A549 (cell line): Measurements from ENCODE around the gene SERPINF2. TPM values are rescaled to one million over a fixed set of nuclear protein-coding genes. Genes with fewer than 3 reads are reported as not detected.
"Not testable (repeated sequence)": the region's sequence is repeated elsewhere in the genome, so short reads cannot be mapped to it uniquely, and the experiment has no call there.

Experiments
- ATAC-seq, 2 experiments: fragments of 200-7000 bp in 1 of 2; fragments of >200 bp in 1 of 2; cut with Nextera tagmentation in 1 of 2; cut with Tn5 transposase in 1 of 2; 3 replicates each; pipeline versions ENCODE4 v1.8.0 to v1.9.1; 2018 to 2020; ENCODE audit warnings: mild to moderate bottlenecking in 1 of 2, moderate library complexity in 1 of 2
- CTCF ChIA-PET: fragments of 300-600 bp; sonication (Branson Sonifier 250); formaldehyde crosslinking; extraction: SDS; loops from one replicate; lab custom pipeline; 2021; ENCODE audit warnings: antibody characterized with exemption, inconsistent platforms; lab: Yijun Ruan, JAX
- POLR2A ChIA-PET: fragments of 350-600 bp; formaldehyde crosslinking; extraction: SDS; loops from one replicate; lab custom pipeline; 2021; ENCODE audit warnings: antibody characterized with exemption, inconsistent platforms; lab: Yijun Ruan, JAX
- DNase-seq, 2 experiments: peaks; one replicate each; pipeline versions ENCODE4 v3.0.0 to v3.0.0-alpha.2; 2011 to 2016; ENCODE audit warnings: low read depth in 1 of 2, low spot score in 1 of 2
- FAIRE-seq: peaks from 2 replicates; lab custom pipeline; 2011; peaks lifted over from hg19 to GRCh38; lab: Jason Lieb, UNC
- H3K27ac ChIP-seq, 2 experiments: fragments of >200 bp; sonication (Bioruptor Twin); formaldehyde crosslinking; 3 replicates each; pipeline ENCODE4 v1.5.1; 2016 to 2017
- H3K4me1 ChIP-seq: fragments of >200 bp; sonication (Bioruptor Twin); formaldehyde crosslinking; 3 replicates; pipeline ENCODE4 v1.6.1; 2016
- H3K4me2 ChIP-seq: fragments of >200 bp; sonication (Bioruptor Twin); formaldehyde crosslinking; 3 replicates; pipeline ENCODE4 v1.6.1; 2016
- H3K4me3 ChIP-seq: fragments of >200 bp; sonication (Bioruptor Twin); formaldehyde crosslinking; 3 replicates; pipeline ENCODE4 v1.5.1; 2016
- H3K9me3 ChIP-seq: fragments of >200 bp; sonication (Bioruptor Twin); formaldehyde crosslinking; 3 replicates; pipeline ENCODE4 v1.6.1; 2016
- ATOH8 ChIP-seq: fragments of 250-450 bp; sonication (Bioruptor Pico); IDR thresholded peaks from 2 replicates; pipeline ENCODE4 v1.5.0; 2020; ENCODE audit warnings: low read depth, mild to moderate bottlenecking, moderate library complexity
- CBX2 ChIP-seq: fragments of 200-600 bp; sonication (generic); IDR thresholded peaks from 2 replicates; pipeline ENCODE4 v1.6.1; 2016; ENCODE audit warnings: low read depth, mild to moderate bottlenecking, borderline replicate concordance
- CEBPB ChIP-seq, 2 experiments: fragments of >200 bp in 1 of 2; sonication (Bioruptor Twin) in 1 of 2; formaldehyde crosslinking in 1 of 2; IDR thresholded peaks; 2 replicates each; pipeline ENCODE4 v1.6.1; 2012 to 2016
- E2F6 ChIP-seq: IDR thresholded peaks from 2 replicates; pipeline ENCODE4 v1.6.1; 2012; ENCODE audit warnings: low read depth, borderline replicate concordance
- EHF ChIP-seq: fragments of 250-450 bp; sonication (Bioruptor Pico); IDR thresholded peaks from 2 replicates; pipeline ENCODE4 v1.5.0; 2020; ENCODE audit warnings: mild to moderate bottlenecking
- EHMT2 ChIP-seq: fragments of 200-600 bp; sonication (generic); IDR thresholded peaks from 2 replicates; pipeline ENCODE4 v1.6.1; 2016; ENCODE audit warnings: antibody characterized with exemption, low read depth, mild to moderate bottlenecking, moderate library complexity
- ELK1 ChIP-seq: fragments of 150-350 bp; IDR thresholded peaks from 2 replicates; pipeline ENCODE4 v1.6.1; 2014; ENCODE audit warnings: low read depth, mild to moderate bottlenecking, low read length
- ESRRA ChIP-seq: fragments of 150-350 bp; IDR thresholded peaks from 2 replicates; pipeline ENCODE4 v1.6.1; 2014; ENCODE audit warnings: mild to moderate bottlenecking, low read length, borderline replicate concordance
- FOSB ChIP-seq: fragments of 250-450 bp; sonication (Bioruptor Pico); IDR thresholded peaks from 2 replicates; pipeline ENCODE4 v1.5.0; 2020; ENCODE audit warnings: mild to moderate bottlenecking, moderate library complexity
- FOXS1 ChIP-seq: fragments of 250-450 bp; sonication (Bioruptor Pico); IDR thresholded peaks from 2 replicates; pipeline ENCODE4 v1.5.0; 2020; ENCODE audit warnings: mild to moderate bottlenecking, moderate library complexity
- GATA3 ChIP-seq: IDR thresholded peaks from 2 replicates; pipeline ENCODE4 v1.6.1; 2012; ENCODE audit warnings: borderline replicate concordance
- HDAC2 ChIP-seq: fragments of 200-600 bp; sonication (generic); IDR thresholded peaks from 2 replicates; pipeline ENCODE4 v1.6.1; 2016
- HEYL ChIP-seq: fragments of 250-450 bp; sonication (Bioruptor Pico); IDR thresholded peaks from 2 replicates; pipeline ENCODE4 v1.8.0; 2021; ENCODE audit warnings: mild to moderate bottlenecking, moderate library complexity
- HMGXB4 ChIP-seq: fragments of 250-450 bp; sonication (Bioruptor Pico); IDR thresholded peaks from 2 replicates; pipeline ENCODE4 v1.5.0; 2021; ENCODE audit warnings: mild to moderate bottlenecking, moderate library complexity, borderline replicate concordance
- HOXA7 ChIP-seq: fragments of 250-450 bp; sonication (Bioruptor Pico); IDR thresholded peaks from 2 replicates; pipeline ENCODE4 v1.5.0; 2020; ENCODE audit warnings: mild to moderate bottlenecking, moderate library complexity
- HOXB13 ChIP-seq: fragments of 250-450 bp; sonication (Bioruptor Pico); IDR thresholded peaks from 2 replicates; pipeline ENCODE4 v1.5.0; 2020; ENCODE audit warnings: low read depth, mild to moderate bottlenecking, moderate library complexity
- HOXB5 ChIP-seq: fragments of 250-450 bp; sonication (Bioruptor Pico); IDR thresholded peaks from 2 replicates; pipeline ENCODE4 v1.5.0; 2020; ENCODE audit warnings: mild to moderate bottlenecking, moderate library complexity
- JUN ChIP-seq, 2 experiments: fragments of >200 bp; sonication (Bioruptor Twin); formaldehyde crosslinking; IDR thresholded peaks; 2 replicates in 1 of 2; 3 replicates in 1 of 2; pipeline ENCODE4 v1.6.1; 2016 to 2017
- JUNB ChIP-seq: fragments of >200 bp; sonication (Bioruptor Twin); formaldehyde crosslinking; IDR thresholded peaks from 2 replicates; pipeline ENCODE4 v1.6.1; 2016
- MYC ChIP-seq: IDR thresholded peaks from 2 replicates; pipeline ENCODE4 v1.6.1; 2012; ENCODE audit warnings: mild to moderate bottlenecking, inconsistent platforms, low read length, improper control_type of control experiment, borderline replicate concordance
- NR3C1 ChIP-seq: fragments of >200 bp; sonication (Bioruptor Twin); formaldehyde crosslinking; IDR thresholded peaks from 3 replicates; pipeline ENCODE4 v1.6.1; 2017
- POLR2AphosphoS2 ChIP-seq: conservative IDR thresholded peaks from 2 replicates; pipeline ENCODE4 v1.6.1; 2012; ENCODE audit warnings: low read length, improper control_type of control experiment, inconsistent platforms
- RAD21 ChIP-seq, 2 experiments: fragments of >200 bp in 1 of 2; sonication (Bioruptor Twin) in 1 of 2; formaldehyde crosslinking in 1 of 2; IDR thresholded peaks in 1 of 2; conservative IDR thresholded peaks in 1 of 2; 2 replicates in 1 of 2; 3 replicates in 1 of 2; pipeline ENCODE4 v1.6.1; 2012 to 2018; ENCODE audit warnings: inconsistent platforms in 1 of 2
- RNF2 ChIP-seq: fragments of 200-600 bp; sonication (generic); IDR thresholded peaks from 2 replicates; pipeline ENCODE4 v1.6.1; 2016; ENCODE audit warnings: low read depth, mild to moderate bottlenecking, antibody characterized with exemption, moderate library complexity, borderline replicate concordance
- TFCP2L1 ChIP-seq: fragments of 250-450 bp; sonication (Bioruptor Pico); IDR thresholded peaks from 2 replicates; pipeline ENCODE4 v1.5.0; 2021; ENCODE audit warnings: mild to moderate bottlenecking
- TP53 ChIP-seq: fragments of 250-450 bp; sonication (Bioruptor Pico); IDR thresholded peaks from 2 replicates; pipeline ENCODE4 v1.5.0; 2021; ENCODE audit warnings: mild to moderate bottlenecking, moderate library complexity
- USF2 ChIP-seq: fragments of 450-650 bp; IDR thresholded peaks from 2 replicates; pipeline ENCODE4 v1.6.1; 2014; ENCODE audit warnings: antibody characterized with exemption
- ZC3H11A ChIP-seq: fragments of 450-650 bp; IDR thresholded peaks from 2 replicates; pipeline ENCODE4 v1.6.1; 2014; ENCODE audit warnings: antibody characterized with exemption, mild to moderate bottlenecking
- ZFP36 ChIP-seq: fragments of 450-650 bp; IDR thresholded peaks from 2 replicates; pipeline ENCODE4 v1.6.1; 2014; ENCODE audit warnings: borderline replicate concordance; ENCODE audit not compliant: partially characterized antibody
- ZNF302 ChIP-seq: fragments of 250-450 bp; sonication (Bioruptor Pico); IDR thresholded peaks from 2 replicates; pipeline ENCODE4 v1.9.0; 2021; ENCODE audit warnings: inconsistent platforms, mild to moderate bottlenecking, moderate library complexity
- ZSCAN20 ChIP-seq: fragments of 250-450 bp; sonication (Bioruptor Pico); IDR thresholded peaks from 2 replicates; pipeline ENCODE4 v1.8.0; 2022; ENCODE audit warnings: mild to moderate bottlenecking, moderate library complexity
- WGBS: methylation state at CpG from one replicate; pipeline ENCODE4 v1.1.6; 2017; ENCODE audit errors: missing lambda C conversion rate; 5-methylcytosine and 5-hydroxymethylcytosine counted together
- polyA plus RNA-seq, 4 experiments: library from polyadenylated mRNA; depleted of rRNA in 3 of 4; stranded (reverse); fragments of >200 nt; fragmentation: RNase III in 1 of 4; extraction: RNeasy Plus Mini Kit Qiagen cat#74134 plus additional on column Dnase treatment in 1 of 4; gene quantifications; 2 replicates in 3 of 4; 3 replicates in 1 of 4; pipeline ENCODE4 v1.2.3, GENCODE V29; 2011 to 2017

The SERPINF2 gene
- polyA plus RNA-seq, 2 of the 4 experiments (the other 2 are of a cell fraction) = 2.1 to 2.9 TPM

- CTCF ChIA-PET = interaction anchor here (0.7 to 1.5 kb wide), 6 partner anchors 14 to 76 kb away, joined by 3 to 6 read pairs (median 4); no protein-coding TSS in a partner anchor
- Histone ChIP-seq H3K27ac (no peak overlapping the region), H3K9me3 (no peaks in the 10 kb centered on the region), H3K4me2 (no peak overlapping the region), H3K4me1 (no peaks in the 10 kb centered on the region)
- FAIRE-seq (no peak), DNase-seq (no peak), ATAC-seq (peak in 1 of 2 experiments; percentile 22; a peak in 2 of 6 replicates)
- WGBS = 88% methylated on average over 3 of the region's 3 CpGs
- POLR2A ChIA-PET = interaction anchor here (1.0 kb wide), 1 partner anchor 10 kb away, joined by 3 read pairs; no protein-coding TSS in a partner anchor
- TF ChIP-seq JUN (IDR thresholded peaks at IDR 0.05) = no peak
- no peak for TF ChIP-seq HOXB13 (CRISPR knock-in tag)
- no peak for TF ChIP-seq CBX2
- no peak for TF ChIP-seq FOXS1
- no peak for TF ChIP-seq RNF2
- no peak for TF ChIP-seq ZSCAN20
- TF ChIP-seq ELK1 = no peak
- TF ChIP-seq JUNB = no peak
- TF ChIP-seq RAD21 (conservative IDR thresholded peaks at IDR 0.05 in 1 of 2, IDR thresholded peaks at IDR 0.05 in 1 of 2) = no peak
- TF ChIP-seq USF2 = no peak
- TF ChIP-seq HOXA7 = no peak
- TF ChIP-seq CEBPB (IDR thresholded peaks at IDR 0.05) = no peak
- TF ChIP-seq ZNF302 (CRISPR knock-in tag) = no peak
- no peak for TF ChIP-seq FOSB
- no peak for TF ChIP-seq ZC3H11A
- TF ChIP-seq TP53 (CRISPR knock-in tag) = no peak
- TF ChIP-seq EHF (CRISPR knock-in tag) = no peak
- TF ChIP-seq ATOH8 = no peak
- no peak for TF ChIP-seq MYC
- TF ChIP-seq ESRRA = no peak
- TF ChIP-seq, all 56 proteins: peak for 0
- no peak overlapping the region for H3K4me3 ChIP-seq
Measured at GRCh38 chr17:1797323-1797722, 54.7 kb downstream of the SERPINF2 start.

- H3K27ac ChIP-seq, H3K9me3 ChIP-seq, ATAC-seq, H3K4me3 ChIP-seq, FAIRE-seq, POLR2A ChIA-PET, H3K4me2 ChIP-seq, H3K4me1 ChIP-seq, DNase-seq: not testable (repeated sequence)
- CTCF ChIA-PET = interaction anchor here (0.8 to 1.5 kb wide), 2 partner anchors 13 to 77 kb away, joined by 3 to 5 read pairs; no protein-coding TSS in a partner anchor
- WGBS = 93% methylated on average over 8 of the region's 8 CpGs
Measured at GRCh38 chr17:1797846-1798245, 55.2 kb downstream of the SERPINF2 start.

- Histone ChIP-seq H3K4me1 (no peaks in the 10 kb centered on the region), H3K9me3 (no peaks in the 10 kb centered on the region), H3K27ac (no peak overlapping the region), H3K4me2 (no peak overlapping the region)
- ATAC-seq (no peak), DNase-seq (no peak)
- ChIA-PET CTCF (interaction anchor here (0.9 to 2.1 kb wide), 8 partner anchors 8 to 226 kb away, joined by 3 to 14 read pairs (median 4); partner anchors contain the start of gene RILP), POLR2A (interaction anchor here (0.8 kb wide), 1 partner anchor 29 kb away, joined by 3 read pairs; the partner anchor contains the start of genes RPA1 and SMYD4)
- no peak for TF ChIP-seq HOXA7
- TF ChIP-seq POLR2AphosphoS2 = no peak
- no peak for TF ChIP-seq E2F6
- no peak for TF ChIP-seq EHMT2
- no peak for TF ChIP-seq TFCP2L1 (CRISPR knock-in tag)
- no peak for TF ChIP-seq HMGXB4 (CRISPR knock-in tag)
- TF ChIP-seq NR3C1 = no peak
- TF ChIP-seq HDAC2 = no peak
- TF ChIP-seq HOXB5 = no peak
- TF ChIP-seq ZFP36 = no peak
- TF ChIP-seq GATA3 = no peak
- TF ChIP-seq HEYL (CRISPR knock-in tag) = no peak
- TF ChIP-seq, all 56 proteins: peak for 0
- 91% methylated on average over 5 of the region's 7 CpGs for WGBS
- no peak overlapping the region for H3K4me3 ChIP-seq
- FAIRE-seq = no peak
Measured at GRCh38 chr17:1800240-1800639, 57.6 kb downstream of the SERPINF2 start.
